ENCODE results near the gene UNC50.

DNA sequence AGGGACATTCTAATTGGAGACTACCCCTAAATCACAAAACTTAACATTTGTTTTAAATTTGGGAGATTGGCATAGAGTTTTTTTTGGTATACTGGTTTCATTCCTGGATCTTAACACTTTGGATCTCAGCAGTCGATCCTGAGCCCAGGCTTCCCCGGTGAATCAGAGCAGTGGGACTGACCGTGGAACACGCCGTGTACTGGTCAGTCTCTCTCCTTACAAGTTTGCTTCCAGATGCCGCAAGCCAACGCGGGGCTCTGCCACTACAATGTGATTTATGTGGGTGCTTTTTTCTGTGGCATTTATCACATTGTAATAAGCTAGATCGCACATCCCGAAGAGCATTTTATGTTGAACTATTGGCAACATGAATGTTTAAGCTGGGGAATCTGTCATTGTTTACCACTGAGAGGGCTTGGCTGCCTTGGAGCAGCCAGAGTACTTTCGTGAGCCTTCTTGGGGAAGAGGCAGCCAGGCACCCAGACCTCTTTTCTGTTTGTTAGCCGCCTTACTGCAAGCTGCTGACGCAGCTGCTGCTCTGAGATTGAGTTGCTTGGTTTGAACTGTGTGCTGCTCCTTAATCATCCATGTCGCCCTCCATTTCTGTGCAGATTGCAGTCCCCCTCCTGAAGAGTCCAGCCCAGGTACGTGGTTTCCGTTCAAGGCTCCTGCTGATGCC, 49.4 kb upstream of the UNC50 start:
- TF ChIP-seq TAF1 (conservative IDR thresholded peaks at IDR 0.05) (no peak), SP1 (IDR thresholded peaks at IDR 0.05) (no peak), GABPA (IDR thresholded peaks at IDR 0.05 in 1 of 2, conservative IDR thresholded peaks at IDR 0.05 in 1 of 2) (no peak), RAD21 (IDR thresholded peaks at IDR 0.05) (no peak), FOXA1 (IDR thresholded peaks at IDR 0.05) (no peak), YY1 (IDR thresholded peaks at IDR 0.05) (no peak)
- TF ChIP-seq, protein P1, sequence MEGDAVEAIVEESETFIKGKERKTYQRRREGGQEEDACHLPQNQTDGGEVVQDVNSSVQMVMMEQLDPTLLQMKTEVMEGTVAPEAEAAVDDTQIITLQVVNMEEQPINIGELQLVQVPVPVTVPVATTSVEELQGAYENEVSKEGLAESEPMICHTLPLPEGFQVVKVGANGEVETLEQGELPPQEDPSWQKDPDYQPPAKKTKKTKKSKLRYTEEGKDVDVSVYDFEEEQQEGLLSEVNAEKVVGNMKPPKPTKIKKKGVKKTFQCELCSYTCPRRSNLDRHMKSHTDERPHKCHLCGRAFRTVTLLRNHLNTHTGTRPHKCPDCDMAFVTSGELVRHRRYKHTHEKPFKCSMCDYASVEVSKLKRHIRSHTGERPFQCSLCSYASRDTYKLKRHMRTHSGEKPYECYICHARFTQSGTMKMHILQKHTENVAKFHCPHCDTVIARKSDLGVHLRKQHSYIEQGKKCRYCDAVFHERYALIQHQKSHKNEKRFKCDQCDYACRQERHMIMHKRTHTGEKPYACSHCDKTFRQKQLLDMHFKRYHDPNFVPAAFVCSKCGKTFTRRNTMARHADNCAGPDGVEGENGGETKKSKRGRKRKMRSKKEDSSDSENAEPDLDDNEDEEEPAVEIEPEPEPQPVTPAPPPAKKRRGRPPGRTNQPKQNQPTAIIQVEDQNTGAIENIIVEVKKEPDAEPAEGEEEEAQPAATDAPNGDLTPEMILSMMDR (IDR thresholded peaks at IDR 0.05; ENCODE audit: low read depth, low read length, missing input control), result no peak
- TF ChIP-seq, protein P2, sequence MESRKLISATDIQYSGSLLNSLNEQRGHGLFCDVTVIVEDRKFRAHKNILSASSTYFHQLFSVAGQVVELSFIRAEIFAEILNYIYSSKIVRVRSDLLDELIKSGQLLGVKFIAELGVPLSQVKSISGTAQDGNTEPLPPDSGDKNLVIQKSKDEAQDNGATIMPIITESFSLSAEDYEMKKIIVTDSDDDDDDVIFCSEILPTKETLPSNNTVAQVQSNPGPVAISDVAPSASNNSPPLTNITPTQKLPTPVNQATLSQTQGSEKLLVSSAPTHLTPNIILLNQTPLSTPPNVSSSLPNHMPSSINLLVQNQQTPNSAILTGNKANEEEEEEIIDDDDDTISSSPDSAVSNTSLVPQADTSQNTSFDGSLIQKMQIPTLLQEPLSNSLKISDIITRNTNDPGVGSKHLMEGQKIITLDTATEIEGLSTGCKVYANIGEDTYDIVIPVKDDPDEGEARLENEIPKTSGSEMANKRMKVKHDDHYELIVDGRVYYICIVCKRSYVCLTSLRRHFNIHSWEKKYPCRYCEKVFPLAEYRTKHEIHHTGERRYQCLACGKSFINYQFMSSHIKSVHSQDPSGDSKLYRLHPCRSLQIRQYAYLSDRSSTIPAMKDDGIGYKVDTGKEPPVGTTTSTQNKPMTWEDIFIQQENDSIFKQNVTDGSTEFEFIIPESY (IDR thresholded peaks at IDR 0.05), result no peak
- TF ChIP-seq, protein P3, sequence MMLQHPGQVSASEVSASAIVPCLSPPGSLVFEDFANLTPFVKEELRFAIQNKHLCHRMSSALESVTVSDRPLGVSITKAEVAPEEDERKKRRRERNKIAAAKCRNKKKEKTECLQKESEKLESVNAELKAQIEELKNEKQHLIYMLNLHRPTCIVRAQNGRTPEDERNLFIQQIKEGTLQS (IDR thresholded peaks at IDR 0.05), result no peak
- TF ChIP-seq, protein P4, sequence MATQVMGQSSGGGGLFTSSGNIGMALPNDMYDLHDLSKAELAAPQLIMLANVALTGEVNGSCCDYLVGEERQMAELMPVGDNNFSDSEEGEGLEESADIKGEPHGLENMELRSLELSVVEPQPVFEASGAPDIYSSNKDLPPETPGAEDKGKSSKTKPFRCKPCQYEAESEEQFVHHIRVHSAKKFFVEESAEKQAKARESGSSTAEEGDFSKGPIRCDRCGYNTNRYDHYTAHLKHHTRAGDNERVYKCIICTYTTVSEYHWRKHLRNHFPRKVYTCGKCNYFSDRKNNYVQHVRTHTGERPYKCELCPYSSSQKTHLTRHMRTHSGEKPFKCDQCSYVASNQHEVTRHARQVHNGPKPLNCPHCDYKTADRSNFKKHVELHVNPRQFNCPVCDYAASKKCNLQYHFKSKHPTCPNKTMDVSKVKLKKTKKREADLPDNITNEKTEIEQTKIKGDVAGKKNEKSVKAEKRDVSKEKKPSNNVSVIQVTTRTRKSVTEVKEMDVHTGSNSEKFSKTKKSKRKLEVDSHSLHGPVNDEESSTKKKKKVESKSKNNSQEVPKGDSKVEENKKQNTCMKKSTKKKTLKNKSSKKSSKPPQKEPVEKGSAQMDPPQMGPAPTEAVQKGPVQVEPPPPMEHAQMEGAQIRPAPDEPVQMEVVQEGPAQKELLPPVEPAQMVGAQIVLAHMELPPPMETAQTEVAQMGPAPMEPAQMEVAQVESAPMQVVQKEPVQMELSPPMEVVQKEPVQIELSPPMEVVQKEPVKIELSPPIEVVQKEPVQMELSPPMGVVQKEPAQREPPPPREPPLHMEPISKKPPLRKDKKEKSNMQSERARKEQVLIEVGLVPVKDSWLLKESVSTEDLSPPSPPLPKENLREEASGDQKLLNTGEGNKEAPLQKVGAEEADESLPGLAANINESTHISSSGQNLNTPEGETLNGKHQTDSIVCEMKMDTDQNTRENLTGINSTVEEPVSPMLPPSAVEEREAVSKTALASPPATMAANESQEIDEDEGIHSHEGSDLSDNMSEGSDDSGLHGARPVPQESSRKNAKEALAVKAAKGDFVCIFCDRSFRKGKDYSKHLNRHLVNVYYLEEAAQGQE (IDR thresholded peaks at IDR 0.05), result no peak
